CD4-positive, alpha-beta T cell treated with Interleukin-21 for 1 hour (primary cell): ENCODE results near the gene NME7.
"Not testable (repeated sequence)": the region's sequence is repeated elsewhere in the genome, so short reads cannot be mapped to it uniquely, and the experiment has no call there.

Experiments used
- DNase-seq: peaks from one replicate; pipeline ENCODE4 v3.0.0-alpha.2; 2020

The NME7 gene

DNA sequence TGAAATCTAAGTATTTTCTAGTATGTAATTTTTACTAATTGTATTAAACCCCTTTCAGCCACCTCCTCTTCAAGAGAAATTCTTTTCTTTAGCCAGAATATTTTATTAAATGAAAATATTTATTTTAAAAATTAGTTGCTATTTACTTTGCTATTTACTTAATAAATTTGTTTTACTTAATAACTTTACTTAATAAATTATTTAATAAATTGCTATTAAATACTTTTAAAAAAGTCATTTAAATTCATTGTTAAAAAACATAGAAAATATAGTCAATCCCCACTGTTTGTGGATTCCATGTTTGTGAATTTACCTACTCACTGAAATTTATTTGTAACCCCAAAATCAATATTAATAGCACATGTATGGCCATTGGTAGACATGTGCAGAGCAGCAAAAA lies 155.5 kb downstream of the NME7 start:
- DNase-seq = no peak

DNA sequence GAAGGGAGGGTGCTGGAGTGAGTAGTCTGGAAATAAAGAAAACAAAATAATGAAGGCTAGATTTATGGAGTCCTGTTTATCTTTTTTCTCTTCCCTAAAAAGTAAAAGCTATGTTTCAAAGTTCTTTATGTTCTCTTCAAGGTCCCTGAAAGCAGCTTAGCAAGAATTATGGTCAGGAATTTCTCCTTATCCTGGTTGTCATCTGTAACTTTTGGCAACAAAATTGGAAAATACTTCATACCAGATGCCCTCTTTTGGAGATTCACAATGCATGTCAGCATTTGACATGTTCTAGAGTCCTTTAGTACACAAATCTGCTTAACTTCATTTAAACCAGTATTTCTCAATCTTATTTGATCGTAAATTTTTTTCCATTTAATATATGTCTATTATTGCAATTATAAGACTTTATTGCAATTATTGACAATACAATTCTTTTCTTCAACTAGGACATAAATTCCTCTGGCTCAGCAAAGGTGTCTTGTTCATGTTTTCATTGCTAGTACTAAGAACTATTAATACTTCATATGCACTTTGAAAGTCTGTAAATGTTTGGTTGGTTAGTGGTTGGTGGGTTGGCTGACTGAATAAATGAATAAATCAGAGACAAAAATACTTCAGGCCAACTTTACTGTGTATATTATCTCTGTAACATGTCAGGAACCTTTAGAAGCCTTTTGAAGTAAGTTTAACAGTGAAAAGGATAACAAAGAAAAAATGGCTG lies 159.6 kb downstream of the NME7 start:
- no peak for DNase-seq

DNA sequence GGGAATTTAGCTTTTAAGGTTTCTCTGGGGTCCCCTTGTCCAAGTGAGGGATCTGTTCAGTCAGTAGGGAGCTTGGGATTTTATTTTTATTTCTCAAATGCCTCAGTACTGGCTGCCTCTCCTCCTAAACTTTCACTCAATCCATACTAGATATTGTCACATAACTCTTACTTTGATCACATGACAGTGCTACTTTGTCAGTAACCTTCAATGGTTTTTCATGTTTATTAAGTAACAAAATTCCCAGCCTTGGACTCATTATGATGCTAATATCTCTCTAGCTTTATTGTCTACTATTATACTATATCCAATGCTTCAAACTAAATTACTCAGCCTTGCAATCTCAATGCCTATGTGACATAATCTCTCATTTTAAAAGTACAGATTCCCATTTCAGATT lies 163.4 kb downstream of the NME7 start:
- no peak for DNase-seq

DNA sequence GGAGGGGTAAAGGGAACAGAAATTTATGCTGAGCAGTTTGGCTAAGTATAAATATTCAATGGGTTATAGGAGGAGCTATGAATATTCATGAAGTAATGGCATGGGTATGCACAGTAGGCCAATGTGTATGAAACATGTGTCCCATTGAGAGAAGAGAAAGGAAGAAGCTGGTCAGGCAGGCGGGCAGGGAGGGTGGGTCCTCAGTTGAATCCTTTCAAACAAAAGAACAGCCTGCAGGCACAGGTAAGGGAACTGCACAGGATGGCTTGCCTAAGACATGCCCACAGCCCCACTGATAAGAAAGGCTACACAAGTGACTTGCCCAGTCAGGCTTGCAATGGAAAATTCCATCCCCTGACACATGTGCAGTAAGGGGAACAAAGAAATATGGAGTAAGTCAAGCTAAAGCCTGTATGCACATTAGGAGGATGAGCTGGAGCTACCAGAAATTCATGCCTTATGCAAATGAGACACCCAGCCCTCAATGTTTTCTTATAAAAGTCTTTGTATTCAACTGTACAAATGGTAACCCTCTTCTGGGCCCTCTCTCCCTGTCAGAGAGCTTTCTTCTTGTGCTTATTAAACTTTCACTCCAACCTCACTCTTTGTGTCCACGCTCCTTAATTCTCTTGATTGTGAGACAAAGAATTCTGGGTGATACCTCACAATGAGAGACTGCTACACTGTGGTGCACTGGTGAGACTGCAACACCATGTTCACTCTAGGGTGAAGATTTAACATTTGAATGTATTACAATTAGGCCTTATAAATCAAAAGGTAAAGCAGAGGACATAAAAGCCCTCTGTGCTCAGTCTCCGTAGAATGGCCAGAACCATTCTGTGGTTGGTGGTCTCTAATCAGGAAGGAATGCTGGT lies 164.6 kb downstream of the NME7 start:
- DNase-seq = no peak

DNA sequence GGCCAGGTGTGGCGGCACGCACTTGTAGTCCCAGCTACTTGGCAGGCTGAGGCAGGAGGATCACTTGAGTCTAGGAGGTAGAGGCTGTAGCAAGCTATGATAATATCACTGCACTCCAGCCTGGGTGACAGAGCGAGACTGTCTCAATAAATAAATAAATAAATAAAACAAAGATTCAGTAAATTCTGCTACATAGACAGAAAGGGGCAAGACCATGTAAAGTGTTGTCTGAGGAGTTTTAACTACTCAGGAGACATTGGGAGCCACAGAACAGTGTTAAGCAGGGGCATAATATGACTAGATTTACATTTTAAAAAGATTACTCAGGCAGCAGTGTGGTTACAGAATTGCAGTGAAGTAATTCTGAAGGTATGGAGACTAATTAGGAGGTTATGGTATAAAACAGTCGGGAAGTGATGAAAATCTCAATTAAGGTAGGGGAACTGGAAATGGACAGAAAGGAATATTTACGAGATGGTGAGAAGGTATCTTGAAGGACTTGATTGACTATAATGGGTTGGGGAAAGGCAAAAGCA lies 166.4 kb downstream of the NME7 start:
- DNase-seq = no peak

DNA sequence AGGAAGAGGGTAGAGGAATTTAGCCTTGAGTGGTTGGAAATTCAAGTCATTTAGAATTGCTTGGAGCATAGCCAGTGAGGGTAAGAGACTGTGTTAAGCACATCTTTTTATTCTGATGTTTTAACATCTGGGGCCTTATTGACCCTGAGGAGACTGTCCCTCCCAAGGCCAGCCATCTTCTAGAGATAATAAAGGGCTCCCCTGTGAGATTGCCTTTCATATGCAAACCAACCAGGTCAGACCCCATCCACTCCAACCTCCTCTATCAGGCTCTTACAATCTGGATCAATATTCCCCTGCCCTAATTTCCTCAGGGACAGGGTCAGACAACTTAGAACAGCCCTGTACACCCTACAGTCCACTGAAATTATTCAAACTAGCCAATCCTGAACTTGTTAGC lies 167.3 kb downstream of the NME7 start:
- no peak for DNase-seq

DNA sequence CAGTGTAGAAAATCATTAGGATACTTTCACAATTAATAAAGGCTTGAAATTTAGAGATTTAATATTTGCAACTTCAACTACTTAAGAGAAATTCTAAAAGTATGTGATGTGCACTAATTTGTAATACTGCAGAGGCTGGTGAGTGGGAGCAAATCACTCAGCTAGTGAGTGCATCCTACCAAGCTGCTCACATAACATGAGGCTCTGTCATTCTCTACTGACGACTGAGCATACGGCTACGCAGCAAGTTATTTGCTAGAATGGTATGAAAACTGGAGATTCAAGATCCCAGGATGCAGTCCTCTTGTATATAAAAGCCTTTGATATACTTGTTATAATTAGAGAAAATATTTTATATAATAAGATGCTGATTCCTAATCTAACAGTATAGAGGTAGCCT lies 171.0 kb downstream of the NME7 start:
- no peak for DNase-seq

DNA sequence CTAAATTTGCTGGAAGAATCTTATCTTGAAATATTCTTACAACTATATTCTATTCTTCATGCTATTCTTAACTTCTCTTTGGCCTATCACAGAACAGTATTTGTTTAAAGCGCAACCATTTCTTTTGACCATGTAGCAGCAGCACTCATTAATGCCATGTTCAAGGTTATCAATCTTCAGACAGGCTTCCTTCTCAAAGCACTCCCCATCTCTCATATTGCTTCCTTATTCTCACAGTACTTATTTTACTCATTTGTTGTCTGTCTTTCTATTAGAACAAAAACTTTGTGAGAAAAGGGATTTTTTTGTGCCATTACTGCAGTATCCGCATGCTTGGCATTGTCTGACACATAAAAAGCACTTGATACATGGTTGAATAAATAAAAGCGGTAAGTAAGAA lies 171.4 kb downstream of the NME7 start:
- DNase-seq = no peak

DNA sequence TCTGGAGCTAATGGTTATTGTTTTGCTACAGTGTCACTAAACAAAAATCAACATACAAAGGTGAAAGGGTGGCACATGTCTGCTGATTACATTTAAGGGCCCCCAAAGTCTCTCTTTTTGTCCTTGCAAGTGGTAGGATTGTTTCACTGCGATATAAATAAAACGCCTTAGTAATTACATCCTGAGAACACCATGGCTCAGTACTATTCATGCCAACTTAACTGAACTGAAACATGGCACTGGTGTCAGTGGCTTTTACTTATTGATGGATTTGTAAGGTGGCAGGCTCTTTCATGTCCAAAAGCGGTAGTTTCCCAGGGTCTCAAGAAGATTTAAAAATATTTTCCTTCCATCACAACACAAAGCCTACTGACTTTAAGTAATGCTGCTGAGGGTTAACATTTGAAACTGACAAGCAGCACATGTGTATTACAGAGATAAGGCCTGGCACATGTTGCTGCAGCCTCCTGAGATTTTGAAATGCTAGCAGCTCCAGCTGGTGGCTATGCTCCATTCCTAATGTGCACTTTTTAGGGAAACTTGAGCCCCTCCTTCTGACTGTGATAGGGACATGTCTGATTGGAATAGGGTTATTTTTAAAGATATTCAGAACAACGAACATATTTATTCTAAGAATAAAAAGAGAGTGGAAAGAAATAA lies 174.3 kb downstream of the NME7 start:
- DNase-seq = no peak

DNA sequence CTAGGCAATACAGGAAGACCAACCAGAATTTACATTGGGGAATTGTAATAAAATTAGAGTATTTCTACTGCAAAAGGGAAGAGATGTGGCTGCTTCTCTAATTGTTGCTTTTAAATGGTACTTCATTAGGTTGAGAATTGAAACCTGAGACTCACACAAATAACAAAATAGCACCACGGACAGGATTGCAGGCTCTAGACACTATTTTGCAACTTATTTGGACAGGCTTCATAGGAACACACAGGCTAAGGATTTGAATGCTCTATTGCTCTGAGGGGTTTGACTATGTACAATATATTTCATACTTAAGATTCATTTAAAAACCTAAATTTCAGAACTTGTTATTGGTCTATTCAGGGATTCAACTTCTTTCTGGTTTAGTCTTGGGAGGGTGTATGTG lies 181.5 kb downstream of the NME7 start:
- DNase-seq = no peak

DNA sequence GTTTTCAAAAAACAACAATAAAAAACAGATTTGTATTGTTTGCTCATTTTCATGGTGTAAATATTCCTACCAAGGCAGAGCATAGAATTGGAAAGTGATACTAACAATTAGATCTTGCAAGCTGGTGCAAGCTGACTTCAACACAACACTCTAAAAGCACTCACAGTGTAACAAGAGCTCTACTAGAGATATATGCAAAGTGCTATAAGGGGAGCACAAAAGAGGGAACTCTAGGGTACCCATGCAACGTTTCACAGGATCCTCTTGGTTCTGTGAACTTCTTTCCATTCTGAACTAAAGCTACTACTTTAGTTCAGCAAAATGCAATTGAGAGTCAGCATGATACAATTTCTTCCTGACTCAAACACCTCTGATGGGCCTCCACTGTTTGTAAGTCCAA lies 182.8 kb downstream of the NME7 start:
- no peak for DNase-seq

DNA sequence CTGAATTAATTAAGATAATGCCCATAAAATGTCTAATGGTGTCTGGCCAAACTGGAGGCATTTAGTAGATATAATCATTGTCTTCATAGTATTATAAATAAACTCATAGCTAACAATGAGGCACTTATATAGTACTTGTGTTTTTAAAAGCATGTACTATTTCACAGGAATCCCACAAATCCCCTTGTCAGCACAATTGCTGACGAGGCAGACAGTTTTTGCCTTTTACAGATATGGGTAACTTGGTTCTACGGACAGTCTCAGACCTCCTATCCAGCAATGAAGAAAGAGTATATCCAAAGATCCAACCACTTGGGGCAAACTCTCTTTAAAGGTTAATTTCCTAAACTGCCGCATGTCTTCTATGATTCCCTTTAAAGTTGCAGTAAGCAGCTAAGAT lies 187.4 kb downstream of the NME7 start:
- DNase-seq = no peak

DNA sequence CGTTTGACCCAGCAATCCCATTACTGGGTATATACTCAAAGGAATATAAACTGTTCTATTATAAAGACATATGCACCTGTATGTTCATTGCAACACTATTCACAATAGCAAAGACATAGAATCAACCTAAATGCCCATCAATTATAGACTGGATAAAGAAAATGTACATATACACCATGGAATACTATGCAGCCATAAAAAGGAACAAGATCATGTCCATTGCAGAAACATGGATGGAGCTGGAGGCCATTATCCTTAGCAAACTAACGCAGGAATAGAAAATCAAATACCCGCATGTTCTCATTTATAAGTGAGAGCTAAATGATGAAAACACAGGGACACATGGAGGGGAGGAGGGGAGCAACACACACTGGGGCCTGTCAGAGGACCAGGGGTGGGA lies 188.2 kb downstream of the NME7 start:
- not testable (repeated sequence) for DNase-seq

DNA sequence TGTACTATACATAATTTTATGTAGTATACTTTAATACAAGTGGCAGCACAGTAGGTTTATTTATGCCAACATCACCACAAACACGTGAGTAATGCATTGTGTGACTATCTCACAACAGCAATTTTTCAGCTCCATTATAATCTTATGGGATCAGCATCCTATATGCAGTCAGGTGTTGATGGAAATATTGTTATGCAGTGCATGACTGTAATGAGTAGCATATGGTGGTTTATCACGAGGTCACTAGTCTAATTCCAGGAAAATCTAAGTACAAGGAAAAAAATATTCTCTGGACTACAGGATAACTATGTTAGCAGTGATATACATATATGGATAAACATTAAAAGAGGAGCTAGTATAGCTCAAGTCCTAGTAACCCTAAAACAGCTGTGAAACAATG lies 192.1 kb downstream of the NME7 start:
- no peak for DNase-seq

DNA sequence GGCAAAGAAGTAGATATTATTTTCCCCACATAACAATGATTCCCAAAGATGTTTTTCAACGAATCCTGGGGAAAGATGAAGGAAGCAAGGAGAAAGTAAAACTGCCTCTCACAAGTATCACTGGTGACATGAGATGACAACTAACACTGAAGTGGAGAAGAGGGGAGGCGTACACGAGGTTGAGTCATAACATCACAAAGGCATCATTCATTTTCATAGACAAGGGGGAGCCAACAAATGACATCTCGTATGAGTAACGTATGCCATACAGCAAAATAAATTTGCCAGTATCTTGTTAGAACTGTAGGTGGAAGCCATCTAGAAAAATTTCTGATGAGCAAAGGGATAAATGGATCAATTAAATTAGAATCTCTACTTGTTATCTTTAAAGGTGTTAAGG lies 204.5 kb downstream of the NME7 start:
- no peak for DNase-seq

DNA sequence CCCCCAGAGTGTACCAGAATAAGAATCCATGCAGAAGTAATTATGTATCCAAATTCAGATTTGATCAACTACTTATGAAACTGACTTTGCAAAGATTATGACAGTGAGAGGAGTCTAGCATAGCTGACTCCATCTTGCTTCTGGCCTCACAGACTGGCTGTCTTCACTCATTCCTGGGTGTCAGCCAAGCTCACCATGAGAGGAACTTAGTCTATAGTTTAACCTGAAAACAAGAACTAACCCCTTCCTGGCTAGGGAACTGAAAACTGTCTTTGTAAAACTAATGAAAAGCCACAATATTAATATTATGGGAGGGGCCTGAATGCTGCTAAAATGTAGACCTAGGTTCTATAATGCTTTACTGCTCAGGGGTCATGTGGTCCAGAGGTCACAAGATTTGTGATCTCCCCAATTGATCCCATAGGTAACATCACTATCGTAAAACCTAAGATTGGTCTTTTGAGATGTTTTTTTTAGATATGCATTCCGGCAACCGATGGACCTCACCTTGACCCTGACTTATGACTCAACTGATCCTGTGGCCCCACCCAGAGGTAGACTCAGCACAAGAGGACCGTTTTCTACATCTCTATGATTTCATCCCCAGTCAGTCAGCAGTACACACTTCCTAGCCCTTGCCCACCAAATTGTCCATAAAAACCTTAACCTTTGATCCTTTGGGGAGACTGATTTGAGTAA lies 206.0 kb downstream of the NME7 start:
- no peak for DNase-seq

DNA sequence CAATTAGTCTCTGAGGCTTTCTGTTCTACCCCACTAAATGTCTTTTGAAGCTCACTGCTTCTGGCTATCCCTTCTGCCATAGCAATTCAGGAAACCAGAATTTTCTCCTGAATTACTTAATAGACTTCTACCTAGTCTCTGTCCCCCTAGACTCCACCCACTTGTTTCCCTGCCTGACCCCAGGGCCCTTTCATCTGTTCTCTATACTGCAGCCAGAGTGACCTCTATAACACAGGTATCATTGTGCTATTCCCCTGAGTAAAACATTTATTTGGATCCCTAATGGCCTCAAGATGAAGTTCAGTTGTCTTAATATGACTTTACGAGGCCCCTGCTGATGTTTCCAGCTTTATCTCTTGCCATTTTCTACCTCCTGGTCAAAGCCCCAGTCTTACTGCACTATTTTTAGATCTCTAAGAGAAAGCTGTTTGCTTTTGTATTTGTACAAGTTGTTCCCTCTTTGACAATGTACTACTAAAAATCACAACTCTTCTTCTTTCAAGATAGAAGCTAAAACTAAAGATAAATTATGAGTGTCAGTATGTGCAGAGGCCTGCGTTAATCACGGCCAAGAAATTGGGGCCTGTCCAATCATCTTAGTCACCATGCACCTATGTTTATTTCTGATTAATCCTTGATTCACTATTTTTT lies 206.6 kb downstream of the NME7 start:
- no peak for DNase-seq

DNA sequence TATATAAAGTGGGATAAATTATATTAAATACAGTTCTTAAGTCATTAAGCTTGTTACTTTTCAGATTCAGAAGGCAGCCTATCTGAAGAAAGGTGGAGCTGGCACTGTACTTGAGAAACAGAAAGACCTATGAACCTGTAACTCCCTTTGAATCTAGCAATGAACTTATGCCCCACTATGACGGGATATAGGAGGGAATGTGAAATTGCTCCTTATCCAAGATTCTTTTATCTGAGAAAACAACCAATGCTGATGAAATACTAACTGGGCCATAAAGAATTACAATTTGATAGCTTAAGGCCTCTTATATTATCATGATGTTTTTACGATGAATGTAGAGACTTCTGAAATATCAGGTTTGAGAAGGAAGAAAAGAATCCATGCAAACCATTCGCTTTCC lies 211.0 kb downstream of the NME7 start:
- no peak for DNase-seq

DNA sequence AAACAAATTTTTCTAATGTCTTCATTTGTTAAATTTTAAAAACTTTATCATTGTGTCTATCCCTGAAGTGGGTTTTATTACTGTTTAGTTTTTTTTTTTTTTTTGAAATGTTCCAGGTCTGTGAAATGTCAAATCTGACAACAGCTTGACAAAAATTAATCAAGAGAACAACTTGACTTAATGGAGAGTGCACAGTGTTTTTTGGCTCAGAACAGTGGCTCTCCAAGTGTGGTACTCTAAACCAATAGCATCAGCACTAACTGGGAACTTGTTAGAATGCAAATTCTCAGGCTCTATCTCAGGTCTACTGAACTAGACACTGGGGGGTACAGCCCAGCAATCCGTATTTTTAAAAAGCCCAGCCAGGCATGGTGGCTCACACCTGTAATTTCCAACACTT lies 211.9 kb downstream of the NME7 start:
- DNase-seq = no peak

DNA sequence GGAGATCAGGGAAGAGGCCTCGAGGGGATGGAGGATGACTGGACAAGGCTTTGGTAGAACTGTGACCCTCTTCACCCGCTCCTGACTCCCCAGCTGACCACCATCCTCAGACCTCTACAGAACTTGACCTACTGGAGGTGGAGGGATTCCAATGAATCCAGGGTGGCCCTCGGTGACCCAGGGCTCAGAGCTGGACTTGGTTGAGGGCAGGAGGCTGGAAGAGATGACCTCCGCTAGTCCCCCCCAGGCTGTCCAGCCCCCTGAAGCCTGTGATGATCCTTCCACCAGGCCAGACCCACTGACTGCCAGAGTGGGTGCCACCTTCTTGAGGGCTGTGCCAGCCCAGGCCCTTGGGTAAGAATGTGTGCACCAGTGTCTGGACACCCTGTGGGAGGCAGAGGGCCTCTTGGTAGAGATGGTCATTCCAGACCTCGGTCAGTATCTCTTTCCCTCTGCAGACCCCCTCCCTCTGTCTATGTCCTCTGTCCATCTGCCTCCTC lies 216.2 kb downstream of the NME7 start:
- DNase-seq = no peak

DNA sequence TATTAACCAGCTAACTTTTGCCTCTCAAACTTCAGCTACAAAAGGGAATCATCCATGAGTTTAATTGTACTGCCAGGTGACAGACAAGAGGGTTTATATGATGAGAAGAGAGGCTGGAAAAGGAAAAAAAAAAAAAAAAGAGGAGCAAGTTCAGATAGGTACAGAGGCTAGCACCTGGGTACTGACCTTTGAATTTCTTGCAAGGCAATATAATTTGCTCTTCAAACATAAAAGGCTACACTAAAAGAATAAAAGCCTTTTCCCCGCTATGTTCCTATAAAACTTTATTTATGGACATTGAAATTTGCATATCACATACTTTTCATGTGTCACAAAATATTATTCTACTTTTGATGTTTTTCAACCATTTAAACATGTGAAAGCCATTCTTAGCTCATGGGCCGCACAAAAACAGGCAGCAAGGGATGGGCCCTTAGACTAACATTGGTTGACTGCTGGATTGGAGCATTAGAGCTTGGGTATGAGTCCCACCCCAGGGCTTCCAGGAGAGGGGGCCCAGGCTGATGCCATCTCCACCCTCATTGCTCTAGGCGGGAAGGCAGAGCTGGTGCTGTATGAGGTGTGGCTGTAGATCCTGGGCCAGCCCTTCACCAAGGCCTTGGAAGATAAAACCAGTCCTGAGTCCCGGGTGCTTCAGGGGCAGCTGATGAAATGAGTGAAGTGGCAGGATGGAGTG lies 216.8 kb downstream of the NME7 start:
- no peak for DNase-seq
